ENCODE results near the gene TSPAN13.

GRCh38 chr7:16764942-16765341 is 11.4 kb downstream of the TSPAN13 start:
- no peak for TF ChIP-seq CTCF (IDR thresholded peaks at IDR 0.05)
- no peak for TF ChIP-seq POLR2AphosphoS5 (IDR thresholded peaks at IDR 0.05)

Data from stomach (tissue), 4 donors.